ENCODE results near the gene LRRK1. TPM values are rescaled to one million over a fixed set of nuclear protein-coding genes. Genes with fewer than 3 reads are reported as not detected.

Gene LRRK1
- polyA plus RNA-seq, 1 experiment = 16.9 TPM

- no peak for TF ChIP-seq CTCF (IDR thresholded peaks at IDR 0.05; ENCODE audit: insufficient read depth, low read depth, low read length)
- CTCF ChIA-PET = no interaction called here
Observed at GRCh38 chr15:101048176-101048575, 129.0 kb downstream of the LRRK1 start.

GRCh38 chr15:101048581-101049030, 129.4 kb downstream of the LRRK1 start:
- H3K27me3 ChIP-seq (ENCODE audit: control insufficient read depth, insufficient read depth, low read length) = no peaks in the 10 kb centered on the region

More at GRCh38 chr15:101048176-101048575, 129.0 kb downstream of the LRRK1 start:
- peaks cover 21% of the 10 kb centered on the region for H3K36me3 ChIP-seq (ENCODE audit: control insufficient read depth, insufficient read depth, low read length)
- no peak overlapping the region for H3K4me3 ChIP-seq (ENCODE audit: low read depth, low read length)
- POLR2A ChIA-PET = no interaction called here
- no peak for DNase-seq (ENCODE audit: low read depth)
- no peaks in the 10 kb centered on the region for H3K27me3 ChIP-seq (ENCODE audit: control insufficient read depth, insufficient read depth, low read length)

GRCh38 chr15:101049282-101049681, 130.1 kb downstream of the LRRK1 start:
- no peak for TF ChIP-seq CTCF (IDR thresholded peaks at IDR 0.05; ENCODE audit: insufficient read depth, low read depth, low read length)
- Histone ChIP-seq H3K4me3 (ENCODE audit: low read depth, low read length) (no peak overlapping the region), H3K27me3 (ENCODE audit: control insufficient read depth, insufficient read depth, low read length) (no peaks in the 10 kb centered on the region), H3K36me3 (ENCODE audit: control insufficient read depth, insufficient read depth, low read length) (peaks cover 26% of the 10 kb centered on the region)
- DNase-seq (ENCODE audit: low read depth) = no peak
- ChIA-PET POLR2A (interaction anchor here (0.5 kb wide), 1 partner anchor 68 kb away, joined by 3 read pairs; no protein-coding TSS in a partner anchor), CTCF (interaction anchor here (0.6 to 1.0 kb wide), 2 partner anchors 33 to 208 kb away, joined by 3 read pairs; no protein-coding TSS in a partner anchor)

More at GRCh38 chr15:101048581-101049030, 129.4 kb downstream of the LRRK1 start:
- CTCF ChIA-PET = interaction anchor here (0.6 kb wide), 1 partner anchor 209 kb away, joined by 3 read pairs; no protein-coding TSS in a partner anchor
- DNase-seq (ENCODE audit: low read depth) = no peak
- no peak for TF ChIP-seq CTCF (IDR thresholded peaks at IDR 0.05; ENCODE audit: insufficient read depth, low read depth, low read length)
- Histone ChIP-seq H3K4me3 (ENCODE audit: low read depth, low read length) (no peak overlapping the region), H3K36me3 (ENCODE audit: control insufficient read depth, insufficient read depth, low read length) (peaks cover 25% of the 10 kb centered on the region)
- POLR2A ChIA-PET = no interaction called here

GRCh38 chr15:101049856-101050622, 130.9 kb downstream of the LRRK1 start:
- Histone ChIP-seq H3K27me3 (ENCODE audit: control insufficient read depth, insufficient read depth, low read length) (no peaks in the 10 kb centered on the region), H3K36me3 (ENCODE audit: control insufficient read depth, insufficient read depth, low read length) (peaks cover 29% of the 10 kb centered on the region), H3K4me3 (ENCODE audit: low read depth, low read length) (no peak overlapping the region)
- no peak for TF ChIP-seq CTCF (IDR thresholded peaks at IDR 0.05; ENCODE audit: insufficient read depth, low read depth, low read length)
- no peak for DNase-seq (ENCODE audit: low read depth)
- POLR2A ChIA-PET = no interaction called here
- CTCF ChIA-PET = interaction anchor here (1.0 kb wide), 1 partner anchor 33 kb away, joined by 3 read pairs; no protein-coding TSS in a partner anchor

- H3K27me3 ChIP-seq (ENCODE audit: control insufficient read depth, insufficient read depth, low read length) = no peaks in the 10 kb centered on the region
- no peak overlapping the region for H3K4me3 ChIP-seq (ENCODE audit: low read depth, low read length)
- peaks cover 32% of the 10 kb centered on the region for H3K36me3 ChIP-seq (ENCODE audit: control insufficient read depth, insufficient read depth, low read length)
- TF ChIP-seq CTCF (IDR thresholded peaks at IDR 0.05; ENCODE audit: insufficient read depth, low read depth, low read length) = no peak
- ChIA-PET POLR2A (no interaction called here), CTCF (interaction anchor here (0.7 kb wide), 1 partner anchor 11 kb away, joined by 3 read pairs; no protein-coding TSS in a partner anchor)
- no peak for DNase-seq (ENCODE audit: low read depth)
Observed at GRCh38 chr15:101050623-101051290, 131.6 kb downstream of the LRRK1 start.

Data from BJ (cell line).